GM23338 (cell line): ENCODE data around the gene PIAS1. TPM values are rescaled to one million over a fixed set of nuclear protein-coding genes. Genes with fewer than 3 reads are reported as not detected.

Experiments
- ATAC-seq: fragments of 200-7000 bp; cut with Tn5 transposase; 3 replicates; pipeline ENCODE4 v1.9.1; 2020
- DNase-seq: peaks from one replicate; pipeline ENCODE4 v3.0.0-alpha.2; 2015; ENCODE audit warnings: low spot score
- H2AFZ ChIP-seq: fragments of 200-600 bp; sonication (generic); 2 replicates; pipeline ENCODE4 v1.8.0; 2016; ENCODE audit warnings: antibody characterized with exemption, mild to moderate bottlenecking, moderate library complexity
- H3F3A ChIP-seq: fragments of 200-600 bp; sonication (generic); replicated peaks from 2 replicates; pipeline ENCODE4 v1.8.0; 2017; ENCODE audit warnings: antibody characterized with exemption, mixed run types, low read depth
- H3K27ac ChIP-seq: fragments of 200-600 bp; sonication (generic); 2 replicates; pipeline ENCODE4 v1.6.1; 2016; ENCODE audit warnings: low read depth
- H3K27me3 ChIP-seq: fragments of 200-600 bp; sonication (generic); 2 replicates; pipeline ENCODE4 v1.8.0; 2016; ENCODE audit warnings: mild to moderate bottlenecking, mixed run types, moderate library complexity; ENCODE audit not compliant: insufficient read depth
- H3K36me3 ChIP-seq: fragments of 200-600 bp; sonication (generic); 2 replicates; pipeline ENCODE4 v1.8.0; 2016; ENCODE audit warnings: mild to moderate bottlenecking; ENCODE audit not compliant: insufficient read depth
- H3K4me1 ChIP-seq: fragments of 200-600 bp; sonication (generic); 2 replicates; pipeline ENCODE4 v1.8.0; 2016; ENCODE audit warnings: mild to moderate bottlenecking, moderate library complexity; ENCODE audit not compliant: insufficient read depth
- H3K4me2 ChIP-seq: fragments of 200-600 bp; sonication (generic); 2 replicates; pipeline ENCODE4 v1.7.1; 2017; ENCODE audit warnings: mixed run types
- H3K4me3 ChIP-seq: fragments of 200-600 bp; sonication (generic); 2 replicates; pipeline ENCODE4 v1.6.1; 2016; ENCODE audit warnings: mixed run types
- H3K79me2 ChIP-seq: fragments of 200-600 bp; sonication (generic); replicated peaks from 2 replicates; pipeline ENCODE4 v1.8.0; 2017; ENCODE audit warnings: mild to moderate bottlenecking; ENCODE audit not compliant: insufficient read depth
- H3K9me2 ChIP-seq: fragments of 200-600 bp; sonication (generic); 2 replicates; pipeline ENCODE4 v1.8.0; 2017; ENCODE audit not compliant: insufficient read depth
- H4K20me1 ChIP-seq: fragments of 200-600 bp; sonication (generic); replicated peaks from 2 replicates; pipeline ENCODE4 v1.8.0; 2017; ENCODE audit warnings: mild to moderate bottlenecking; ENCODE audit not compliant: insufficient read depth
- H3K27ac Mint-ChIP-seq: 2 replicates; pipeline ENCODE4 v1.8.0; 2020; ENCODE audit warnings: inconsistent platforms, mild to moderate bottlenecking, moderate library complexity, mixed read lengths
- H3K27me3 Mint-ChIP-seq: 3 replicates; pipeline ENCODE4 v1.8.0; 2022; ENCODE audit warnings: low read depth, mild to moderate bottlenecking, moderate library complexity, mixed read lengths, inconsistent platforms; ENCODE audit not compliant: insufficient read depth, poor library complexity
- H3K36me3 Mint-ChIP-seq: 3 replicates; pipeline ENCODE4 v1.8.0; 2021; ENCODE audit warnings: low read depth, mild to moderate bottlenecking, inconsistent platforms, moderate library complexity, mixed read lengths
- H3K4me1 Mint-ChIP-seq: 3 replicates; pipeline ENCODE4 v1.8.0; 2020; ENCODE audit warnings: mild to moderate bottlenecking, inconsistent platforms, mixed read lengths
- H3K4me3 Mint-ChIP-seq: 3 replicates; pipeline ENCODE4 v1.8.0; 2021; ENCODE audit warnings: moderate library complexity, mild to moderate bottlenecking, inconsistent platforms, mixed read lengths
- H3K9me3 Mint-ChIP-seq: 3 replicates; pipeline ENCODE4 v1.8.0; 2020; ENCODE audit warnings: moderate library complexity, mild to moderate bottlenecking, inconsistent platforms, mixed read lengths
- EZH2 ChIP-seq: fragments of 200-600 bp; sonication (generic); IDR thresholded peaks from one replicate; pipeline ENCODE4 v1.8.0; 2017; ENCODE audit warnings: antibody characterized with exemption, mild to moderate bottlenecking, low read depth; ENCODE audit not compliant: unreplicated experiment
- EZH2phosphoT487 ChIP-seq: fragments of 200-600 bp; sonication (generic); IDR thresholded peaks from one replicate; pipeline ENCODE4 v1.8.1; 2018; ENCODE audit warnings: antibody characterized with exemption; ENCODE audit not compliant: unreplicated experiment
- JUNB ChIP-seq: IDR thresholded peaks from one replicate; pipeline ENCODE4 v1.6.1; 2016; ENCODE audit warnings: antibody characterized with exemption; ENCODE audit not compliant: unreplicated experiment
- NANOG ChIP-seq: IDR thresholded peaks from 2 replicates; pipeline ENCODE4 v1.6.1; 2016; ENCODE audit warnings: antibody characterized with exemption, borderline replicate concordance
- POLR2AphosphoS5 ChIP-seq: IDR thresholded peaks from 2 replicates; pipeline ENCODE4 v1.6.1; 2016; ENCODE audit warnings: antibody characterized with exemption, low read depth
- STAT1 ChIP-seq: IDR thresholded peaks from one replicate; pipeline ENCODE4 v1.6.1; 2016; ENCODE audit warnings: antibody characterized with exemption; ENCODE audit not compliant: unreplicated experiment
- ZNF114 ChIP-seq: fragments of 250-450 bp; sonication (Bioruptor Pico); IDR thresholded peaks from 2 replicates; pipeline ENCODE4 v1.5.0; 2020; ENCODE audit warnings: mild to moderate bottlenecking, moderate library complexity
- ZNF331 ChIP-seq: fragments of 250-450 bp; sonication (Bioruptor Pico); IDR thresholded peaks from 2 replicates; pipeline ENCODE4 v1.5.0; 2020; ENCODE audit warnings: low read depth, mild to moderate bottlenecking, moderate library complexity
- polyA plus RNA-seq: library from polyadenylated mRNA; unstranded; fragments of >200 nt; fragmentation: Nextera tagmentation; extraction: Ambion mirVana; gene quantifications from 2 replicates; pipeline ENCODE4 v1.2.1, GENCODE V29; 2016
- total RNA-seq: library from RNA; depleted of rRNA; stranded (reverse); fragments of >200 nt; shearing (Covaris generic); gene quantifications from 2 replicates; pipeline ENCODE4 v1.2.3, GENCODE V29; 2014
- TF ChIP-seq, protein P1 (sequence below): fragments of 250-450 bp; sonication (Bioruptor Pico); IDR thresholded peaks from 2 replicates; pipeline ENCODE4 v1.5.0; 2020; ENCODE audit warnings: mild to moderate bottlenecking, moderate library complexity
- TF ChIP-seq, protein P2 (sequence below): IDR thresholded peaks from 2 replicates; pipeline ENCODE4 v1.6.1; 2016; ENCODE audit warnings: antibody characterized with exemption
- TF ChIP-seq, protein P3 (sequence below), 2 experiments: fragments of 200-600 bp in 1 of 2; sonication (generic) in 1 of 2; conservative IDR thresholded peaks; 2 replicates each; pipeline versions ENCODE4 v1.5.1 to v1.6.1; 2016 to 2017; ENCODE audit warnings: antibody characterized with exemption in 2 of 2, low read depth in 2 of 2, mild to moderate bottlenecking in 2 of 2, moderate library complexity in 1 of 2

PIAS1 gene
- total and polyA plus RNA-seq, 2 experiments from 2014 or later, result 30.7 to 32.1 TPM

DNA sequence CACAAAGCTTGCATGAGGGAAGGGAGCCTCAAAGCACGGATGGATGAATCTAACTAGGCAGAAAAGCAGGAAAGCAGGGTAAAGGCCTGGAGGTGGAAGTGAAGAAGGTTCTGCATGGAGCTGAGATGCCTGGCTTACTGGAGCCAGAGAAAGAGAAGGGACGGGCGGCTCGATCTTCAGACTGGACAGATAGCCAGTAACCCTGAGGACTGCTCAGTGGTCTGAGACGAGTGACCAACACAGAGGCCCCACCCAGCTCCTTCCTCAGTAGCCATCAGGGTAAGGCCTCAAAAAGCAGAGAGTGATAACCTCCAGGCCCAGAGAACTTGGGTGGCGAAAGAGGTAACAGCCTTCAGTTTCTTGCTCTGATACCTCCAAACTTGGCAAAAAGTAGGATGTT is 169.1 kb downstream of the PIAS1 start (continued):
- TF ChIP-seq, protein P1, sequence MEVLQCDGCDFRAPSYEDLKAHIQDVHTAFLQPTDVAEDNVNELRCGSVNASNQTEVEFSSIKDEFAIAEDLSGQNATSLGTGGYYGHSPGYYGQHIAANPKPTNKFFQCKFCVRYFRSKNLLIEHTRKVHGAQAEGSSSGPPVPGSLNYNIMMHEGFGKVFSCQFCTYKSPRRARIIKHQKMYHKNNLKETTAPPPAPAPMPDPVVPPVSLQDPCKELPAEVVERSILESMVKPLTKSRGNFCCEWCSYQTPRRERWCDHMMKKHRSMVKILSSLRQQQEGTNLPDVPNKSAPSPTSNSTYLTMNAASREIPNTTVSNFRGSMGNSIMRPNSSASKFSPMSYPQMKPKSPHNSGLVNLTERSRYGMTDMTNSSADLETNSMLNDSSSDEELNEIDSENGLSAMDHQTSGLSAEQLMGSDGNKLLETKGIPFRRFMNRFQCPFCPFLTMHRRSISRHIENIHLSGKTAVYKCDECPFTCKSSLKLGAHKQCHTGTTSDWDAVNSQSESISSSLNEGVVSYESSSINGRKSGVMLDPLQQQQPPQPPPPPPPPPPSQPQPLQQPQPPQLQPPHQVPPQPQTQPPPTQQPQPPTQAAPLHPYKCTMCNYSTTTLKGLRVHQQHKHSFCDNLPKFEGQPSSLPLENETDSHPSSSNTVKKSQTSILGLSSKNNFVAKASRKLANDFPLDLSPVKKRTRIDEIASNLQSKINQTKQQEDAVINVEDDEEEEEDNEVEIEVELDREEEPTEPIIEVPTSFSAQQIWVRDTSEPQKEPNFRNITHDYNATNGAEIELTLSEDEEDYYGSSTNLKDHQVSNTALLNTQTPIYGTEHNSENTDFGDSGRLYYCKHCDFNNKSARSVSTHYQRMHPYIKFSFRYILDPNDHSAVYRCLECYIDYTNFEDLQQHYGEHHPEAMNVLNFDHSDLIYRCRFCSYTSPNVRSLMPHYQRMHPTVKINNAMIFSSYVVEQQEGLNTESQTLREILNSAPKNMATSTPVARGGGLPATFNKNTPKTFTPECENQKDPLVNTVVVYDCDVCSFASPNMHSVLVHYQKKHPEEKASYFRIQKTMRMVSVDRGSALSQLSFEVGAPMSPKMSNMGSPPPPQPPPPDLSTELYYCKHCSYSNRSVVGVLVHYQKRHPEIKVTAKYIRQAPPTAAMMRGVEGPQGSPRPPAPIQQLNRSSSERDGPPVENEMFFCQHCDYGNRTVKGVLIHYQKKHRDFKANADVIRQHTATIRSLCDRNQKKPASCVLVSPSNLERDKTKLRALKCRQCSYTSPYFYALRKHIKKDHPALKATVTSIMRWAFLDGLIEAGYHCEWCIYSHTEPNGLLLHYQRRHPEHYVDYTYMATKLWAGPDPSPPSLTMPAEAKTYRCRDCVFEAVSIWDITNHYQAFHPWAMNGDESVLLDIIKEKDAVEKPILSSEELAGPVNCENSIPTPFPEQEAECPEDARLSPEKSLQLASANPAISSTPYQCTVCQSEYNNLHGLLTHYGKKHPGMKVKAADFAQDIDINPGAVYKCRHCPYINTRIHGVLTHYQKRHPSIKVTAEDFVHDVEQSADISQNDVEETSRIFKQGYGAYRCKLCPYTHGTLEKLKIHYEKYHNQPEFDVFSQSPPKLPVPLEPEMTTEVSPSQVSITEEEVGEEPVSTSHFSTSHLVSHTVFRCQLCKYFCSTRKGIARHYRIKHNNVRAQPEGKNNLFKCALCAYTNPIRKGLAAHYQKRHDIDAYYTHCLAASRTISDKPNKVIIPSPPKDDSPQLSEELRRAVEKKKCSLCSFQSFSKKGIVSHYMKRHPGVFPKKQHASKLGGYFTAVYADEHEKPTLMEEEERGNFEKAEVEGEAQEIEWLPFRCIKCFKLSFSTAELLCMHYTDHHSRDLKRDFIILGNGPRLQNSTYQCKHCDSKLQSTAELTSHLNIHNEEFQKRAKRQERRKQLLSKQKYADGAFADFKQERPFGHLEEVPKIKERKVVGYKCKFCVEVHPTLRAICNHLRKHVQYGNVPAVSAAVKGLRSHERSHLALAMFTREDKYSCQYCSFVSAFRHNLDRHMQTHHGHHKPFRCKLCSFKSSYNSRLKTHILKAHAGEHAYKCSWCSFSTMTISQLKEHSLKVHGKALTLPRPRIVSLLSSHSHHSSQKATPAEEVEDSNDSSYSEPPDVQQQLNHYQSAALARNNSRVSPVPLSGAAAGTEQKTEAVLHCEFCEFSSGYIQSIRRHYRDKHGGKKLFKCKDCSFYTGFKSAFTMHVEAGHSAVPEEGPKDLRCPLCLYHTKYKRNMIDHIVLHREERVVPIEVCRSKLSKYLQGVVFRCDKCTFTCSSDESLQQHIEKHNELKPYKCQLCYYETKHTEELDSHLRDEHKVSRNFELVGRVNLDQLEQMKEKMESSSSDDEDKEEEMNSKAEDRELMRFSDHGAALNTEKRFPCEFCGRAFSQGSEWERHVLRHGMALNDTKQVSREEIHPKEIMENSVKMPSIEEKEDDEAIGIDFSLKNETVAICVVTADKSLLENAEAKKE (CRISPR knock-in tag), result no peak
- TF ChIP-seq EZH2 (no peak), EZH2phosphoT487 (no peak)
- TF ChIP-seq, protein P2, sequence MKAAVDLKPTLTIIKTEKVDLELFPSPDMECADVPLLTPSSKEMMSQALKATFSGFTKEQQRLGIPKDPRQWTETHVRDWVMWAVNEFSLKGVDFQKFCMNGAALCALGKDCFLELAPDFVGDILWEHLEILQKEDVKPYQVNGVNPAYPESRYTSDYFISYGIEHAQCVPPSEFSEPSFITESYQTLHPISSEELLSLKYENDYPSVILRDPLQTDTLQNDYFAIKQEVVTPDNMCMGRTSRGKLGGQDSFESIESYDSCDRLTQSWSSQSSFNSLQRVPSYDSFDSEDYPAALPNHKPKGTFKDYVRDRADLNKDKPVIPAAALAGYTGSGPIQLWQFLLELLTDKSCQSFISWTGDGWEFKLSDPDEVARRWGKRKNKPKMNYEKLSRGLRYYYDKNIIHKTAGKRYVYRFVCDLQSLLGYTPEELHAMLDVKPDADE, result no peak
- TF ChIP-seq, protein P3, sequence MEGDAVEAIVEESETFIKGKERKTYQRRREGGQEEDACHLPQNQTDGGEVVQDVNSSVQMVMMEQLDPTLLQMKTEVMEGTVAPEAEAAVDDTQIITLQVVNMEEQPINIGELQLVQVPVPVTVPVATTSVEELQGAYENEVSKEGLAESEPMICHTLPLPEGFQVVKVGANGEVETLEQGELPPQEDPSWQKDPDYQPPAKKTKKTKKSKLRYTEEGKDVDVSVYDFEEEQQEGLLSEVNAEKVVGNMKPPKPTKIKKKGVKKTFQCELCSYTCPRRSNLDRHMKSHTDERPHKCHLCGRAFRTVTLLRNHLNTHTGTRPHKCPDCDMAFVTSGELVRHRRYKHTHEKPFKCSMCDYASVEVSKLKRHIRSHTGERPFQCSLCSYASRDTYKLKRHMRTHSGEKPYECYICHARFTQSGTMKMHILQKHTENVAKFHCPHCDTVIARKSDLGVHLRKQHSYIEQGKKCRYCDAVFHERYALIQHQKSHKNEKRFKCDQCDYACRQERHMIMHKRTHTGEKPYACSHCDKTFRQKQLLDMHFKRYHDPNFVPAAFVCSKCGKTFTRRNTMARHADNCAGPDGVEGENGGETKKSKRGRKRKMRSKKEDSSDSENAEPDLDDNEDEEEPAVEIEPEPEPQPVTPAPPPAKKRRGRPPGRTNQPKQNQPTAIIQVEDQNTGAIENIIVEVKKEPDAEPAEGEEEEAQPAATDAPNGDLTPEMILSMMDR (conservative IDR thresholded peaks at IDR 0.05; ENCODE audit: low read depth in 2 of 2), result no peak

DNA sequence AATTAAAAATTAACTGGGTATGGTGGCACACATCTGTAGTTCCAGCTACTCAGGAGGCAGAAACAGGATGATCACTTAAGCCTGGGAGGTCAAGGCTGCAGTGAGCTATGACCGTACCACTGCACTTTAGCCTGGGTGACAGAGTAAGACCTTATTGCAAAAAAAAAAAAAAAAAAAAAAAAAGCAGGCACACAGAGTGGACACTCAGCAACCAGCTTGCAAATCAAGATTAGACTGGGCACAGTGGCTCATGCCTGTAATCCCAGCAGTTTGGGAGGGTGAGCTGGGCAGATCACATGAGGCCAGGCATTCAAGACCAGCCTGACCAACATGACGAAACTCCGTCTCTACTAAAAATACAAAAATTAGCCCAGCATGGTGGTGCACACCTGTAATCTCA is 170.0 kb downstream of the PIAS1 start:
- Histone ChIP-seq H3K36me3 (no peaks in the 10 kb centered on the region; the same call in 1 of the 2 replicates), H3K79me2 (peaks cover 83% of the 10 kb centered on the region), H4K20me1 (peaks cover 37% of the 10 kb centered on the region), H3K4me2 (no peak overlapping the region), H3K27ac (no peak overlapping the region), H3K4me3 (no peak overlapping the region), H3K9me2 (no peaks in the 10 kb centered on the region), H3K27me3 (no peaks in the 10 kb centered on the region), H2AFZ (no peak overlapping the region), H3F3A (peaks cover 9% of the 10 kb centered on the region; the same call in 1 of the 2 replicates), H3K4me1 (peaks cover 17% of the 10 kb centered on the region; the same call in 1 of the 2 replicates)
- DNase-seq (no peak), ATAC-seq (no peak)
- H3K27ac Mint-ChIP-seq, result no peak overlapping the region
- H3K27me3 Mint-ChIP-seq, result peaks cover 5% of the 10 kb centered on the region
- peaks cover 23% of the 10 kb centered on the region for H3K4me1 Mint-ChIP-seq
- H3K9me3 Mint-ChIP-seq, result peaks cover 27% of the 10 kb centered on the region
- peaks cover 54% of the 10 kb centered on the region for H3K36me3 Mint-ChIP-seq
- no peak overlapping the region for H3K4me3 Mint-ChIP-seq
- TF ChIP-seq NANOG, result no peak
- no peak for TF ChIP-seq STAT1
- TF ChIP-seq JUNB, result no peak
- TF ChIP-seq, protein P3 (conservative IDR thresholded peaks at IDR 0.05; ENCODE audit: low read depth in 2 of 2), result no peak
- TF ChIP-seq, protein P2, result no peak
- TF ChIP-seq EZH2phosphoT487, result no peak
- no peak for TF ChIP-seq ZNF114 (CRISPR knock-in tag)
- no peak for TF ChIP-seq ZNF331 (CRISPR knock-in tag)
- no peak for TF ChIP-seq POLR2AphosphoS5
